ENCODE data around the gene CACNA1I.

DNA sequence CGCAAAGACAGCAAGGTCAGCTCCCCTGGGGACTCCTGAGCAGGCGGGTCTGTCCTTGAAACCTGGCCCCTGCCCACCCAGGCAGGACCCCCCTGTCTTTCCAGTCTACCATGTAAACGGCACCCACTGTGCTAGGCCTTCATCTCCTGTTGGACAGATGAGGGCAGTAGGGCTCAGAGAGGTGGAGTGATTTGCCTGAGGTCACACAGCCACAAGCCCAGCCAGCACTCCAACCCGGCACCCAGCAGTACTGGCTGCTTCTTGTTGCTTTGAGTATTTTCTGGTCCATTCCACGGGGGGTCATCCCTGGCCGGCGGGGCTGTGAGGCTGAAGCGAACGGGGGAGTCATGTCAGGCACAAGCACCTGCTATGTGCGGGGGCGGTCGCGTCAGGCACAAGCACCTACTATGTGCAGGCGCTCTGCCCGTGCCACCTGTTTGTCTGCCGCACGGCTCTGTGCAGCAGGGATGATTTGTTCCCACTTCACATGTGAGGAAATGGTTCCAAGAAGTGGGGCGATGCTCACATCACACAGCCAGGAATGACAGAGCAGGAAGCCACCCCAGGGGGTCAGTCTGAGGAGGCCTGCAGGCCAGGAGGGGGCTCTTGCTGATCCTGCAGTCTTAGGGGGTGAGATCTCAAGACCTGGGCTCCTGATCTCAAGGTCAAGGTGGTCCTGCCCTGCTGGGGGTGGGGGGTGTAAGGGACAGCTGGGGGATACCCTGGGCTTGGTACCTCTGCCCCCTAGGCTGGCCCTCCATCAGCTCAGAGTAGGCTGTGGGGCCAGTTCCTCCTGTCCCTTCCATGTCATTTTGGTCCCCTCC is 110.7 kb downstream of the CACNA1I start:
- TF ChIP-seq, protein P1, sequence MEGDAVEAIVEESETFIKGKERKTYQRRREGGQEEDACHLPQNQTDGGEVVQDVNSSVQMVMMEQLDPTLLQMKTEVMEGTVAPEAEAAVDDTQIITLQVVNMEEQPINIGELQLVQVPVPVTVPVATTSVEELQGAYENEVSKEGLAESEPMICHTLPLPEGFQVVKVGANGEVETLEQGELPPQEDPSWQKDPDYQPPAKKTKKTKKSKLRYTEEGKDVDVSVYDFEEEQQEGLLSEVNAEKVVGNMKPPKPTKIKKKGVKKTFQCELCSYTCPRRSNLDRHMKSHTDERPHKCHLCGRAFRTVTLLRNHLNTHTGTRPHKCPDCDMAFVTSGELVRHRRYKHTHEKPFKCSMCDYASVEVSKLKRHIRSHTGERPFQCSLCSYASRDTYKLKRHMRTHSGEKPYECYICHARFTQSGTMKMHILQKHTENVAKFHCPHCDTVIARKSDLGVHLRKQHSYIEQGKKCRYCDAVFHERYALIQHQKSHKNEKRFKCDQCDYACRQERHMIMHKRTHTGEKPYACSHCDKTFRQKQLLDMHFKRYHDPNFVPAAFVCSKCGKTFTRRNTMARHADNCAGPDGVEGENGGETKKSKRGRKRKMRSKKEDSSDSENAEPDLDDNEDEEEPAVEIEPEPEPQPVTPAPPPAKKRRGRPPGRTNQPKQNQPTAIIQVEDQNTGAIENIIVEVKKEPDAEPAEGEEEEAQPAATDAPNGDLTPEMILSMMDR (conservative IDR thresholded peaks at IDR 0.05; ENCODE audit: low read depth, low read length) = no peak
- TF ChIP-seq EZH2 (IDR thresholded peaks at IDR 0.05; ENCODE audit: borderline replicate concordance, low read depth, low read length, poor library complexity, severe bottlenecking) = no peak
